K562 (cell line): ENCODE measurements around the gene ZDHHC5. TPM values are rescaled to one million over a fixed set of nuclear protein-coding genes. Genes with fewer than 3 reads are reported as not detected.
A peak's percentile ranks its signal among the peaks of the same experiment; 100 is the strongest.

Source experiments
- ARHGAP35 ChIP-seq: fragments of 450-650 bp; IDR thresholded peaks from 2 replicates; pipeline ENCODE4 v1.6.1; 2018; ENCODE audit not compliant: partially characterized antibody
- ARID2 ChIP-seq: fragments of 450-650 bp; IDR thresholded peaks from 2 replicates; pipeline ENCODE4 v1.6.1; 2017; ENCODE audit warnings: antibody characterized with exemption, mild to moderate bottlenecking
- ERF ChIP-seq: fragments of 450-650 bp; formaldehyde crosslinking; IDR thresholded peaks from 2 replicates; pipeline ENCODE4 v1.4.0; 2020; ENCODE audit warnings: mild to moderate bottlenecking, mixed read lengths
- GTF2B ChIP-seq: IDR thresholded peaks from 2 replicates; pipeline ENCODE4 v1.6.1; 2011; ENCODE audit not compliant: insufficient read length; ENCODE audit errors: extremely low read depth
- GTF2E2 ChIP-seq: fragments of 200-800 bp; sonication (Bioruptor generic); IDR thresholded peaks from 2 replicates; pipeline ENCODE4 v1.6.1; 2016; ENCODE audit warnings: missing genetic modification characterization, missing compliant biosample characterization
- LCOR ChIP-seq: sonication (generic); formaldehyde crosslinking; IDR thresholded peaks from 2 replicates; pipeline ENCODE4 v1.8.0; 2022; ENCODE audit warnings: mild to moderate bottlenecking, missing genetic modification reagents
- MEF2D ChIP-seq: conservative IDR thresholded peaks from 2 replicates; pipeline ENCODE4 v1.6.1; 2016; ENCODE audit warnings: low read depth, missing genetic modification characterization, missing compliant biosample characterization
- MEIS2 ChIP-seq: fragments of 450-650 bp; IDR thresholded peaks from 2 replicates; pipeline ENCODE4 v1.6.1; 2014; ENCODE audit warnings: mild to moderate bottlenecking; ENCODE audit not compliant: partially characterized antibody
- PML ChIP-seq: IDR thresholded peaks from 2 replicates; pipeline ENCODE4 v1.6.1; 2012; ENCODE audit warnings: low read length, inconsistent platforms
- RAD51 ChIP-seq: fragments of 450-650 bp; IDR thresholded peaks from 2 replicates; pipeline ENCODE4 v1.7.1; 2016; ENCODE audit warnings: low read depth, mild to moderate bottlenecking, borderline replicate concordance
- RFX7 ChIP-seq: fragments of 250-450 bp; sonication (Bioruptor Pico); IDR thresholded peaks from 2 replicates; pipeline ENCODE4 v1.5.1; 2021; ENCODE audit warnings: mild to moderate bottlenecking
- SAFB2 ChIP-seq: fragments of 200-400 bp; formaldehyde crosslinking; IDR thresholded peaks from 2 replicates; pipeline ENCODE4 v1.6.1; 2018; ENCODE audit warnings: borderline replicate concordance, low read length, low read depth, moderate library complexity; ENCODE audit not compliant: severe bottlenecking
- SIN3B ChIP-seq: fragments of 450-650 bp; IDR thresholded peaks from 2 replicates; pipeline ENCODE4 v1.6.1; 2017; ENCODE audit warnings: low read depth, mild to moderate bottlenecking, moderate library complexity
- YY1 ChIP-seq, 3 experiments: IDR thresholded peaks; 2 replicates each; pipeline ENCODE4 v1.6.1; 2011; ENCODE audit warnings: low read length in 2 of 3, mild to moderate bottlenecking in 2 of 3, moderate library complexity in 2 of 3, borderline replicate concordance in 1 of 3, control low read depth in 1 of 3, low read depth in 1 of 3; ENCODE audit not compliant: insufficient read depth in 3 of 3, insufficient replicate concordance in 2 of 3, control insufficient read depth in 1 of 3, insufficient read length in 1 of 3; ENCODE audit errors: extremely low read depth in 1 of 3
- ZBTB40 ChIP-seq, 2 experiments: fragments of 450-650 bp in 1 of 2; sonication (generic) in 1 of 2; formaldehyde crosslinking in 1 of 2; IDR thresholded peaks; 2 replicates each; pipeline versions ENCODE4 v1.7.1 to v1.9.0; 2016 to 2022; ENCODE audit warnings: inconsistent platforms in 1 of 2, mild to moderate bottlenecking in 1 of 2, missing genetic modification reagents in 1 of 2
- ZFP36 ChIP-seq: fragments of 150-350 bp; IDR thresholded peaks from 2 replicates; pipeline ENCODE4 v1.6.1; 2018; ENCODE audit warnings: low read length, low read depth; ENCODE audit not compliant: partially characterized antibody
- ZNF184 ChIP-seq: sonication (generic); formaldehyde crosslinking; IDR thresholded peaks from 2 replicates; pipeline ENCODE4 v1.5.0; 2020; ENCODE audit warnings: missing genetic modification reagents
- ZNF311 ChIP-seq: fragments of 250-450 bp; sonication (Bioruptor Pico); IDR thresholded peaks from 2 replicates; pipeline ENCODE4 v1.4.0; 2020; ENCODE audit warnings: mild to moderate bottlenecking, moderate library complexity
- polyA plus RNA-seq, 8 experiments: library from polyadenylated mRNA; depleted of rRNA in 4 of 8; stranded (reverse) in 5 of 8; unstranded in 3 of 8; fragments of >200 nt; fragmentation: Nextera tagmentation in 2 of 8; fragmentation: Illumina TruSeq in 1 of 8; extraction: Ambion mirVana in 2 of 8; extraction: Trizol in 1 of 8; gene quantifications; 2 replicates each; pipeline versions ENCODE4 v1.2.1 to v1.2.3, GENCODE V29; 2011 to 2014; ENCODE audit warnings: inconsistent platforms in 1 of 8, missing spikeins in 1 of 8
- total RNA-seq, 7 experiments: library from RNA; depleted of rRNA in 6 of 7; stranded (reverse); fragments of >200 nt in 6 of 7; fragmentation: Illumina TruSeq in 2 of 7; extraction: Trizol in 2 of 7; gene quantifications; 2 replicates each; pipeline versions ENCODE4 v1.2.1 to v1.2.3, GENCODE V29; 2011 to 2021; ENCODE audit warnings: low replicate concordance in 1 of 7

Gene ZDHHC5
- total and polyA plus RNA-seq, 9 of the 15 experiments (the other 6 are each of a cell fraction or from before 2014, with no cell fraction given), result 3.8 to 64.2 (median 35.9) TPM

DNA sequence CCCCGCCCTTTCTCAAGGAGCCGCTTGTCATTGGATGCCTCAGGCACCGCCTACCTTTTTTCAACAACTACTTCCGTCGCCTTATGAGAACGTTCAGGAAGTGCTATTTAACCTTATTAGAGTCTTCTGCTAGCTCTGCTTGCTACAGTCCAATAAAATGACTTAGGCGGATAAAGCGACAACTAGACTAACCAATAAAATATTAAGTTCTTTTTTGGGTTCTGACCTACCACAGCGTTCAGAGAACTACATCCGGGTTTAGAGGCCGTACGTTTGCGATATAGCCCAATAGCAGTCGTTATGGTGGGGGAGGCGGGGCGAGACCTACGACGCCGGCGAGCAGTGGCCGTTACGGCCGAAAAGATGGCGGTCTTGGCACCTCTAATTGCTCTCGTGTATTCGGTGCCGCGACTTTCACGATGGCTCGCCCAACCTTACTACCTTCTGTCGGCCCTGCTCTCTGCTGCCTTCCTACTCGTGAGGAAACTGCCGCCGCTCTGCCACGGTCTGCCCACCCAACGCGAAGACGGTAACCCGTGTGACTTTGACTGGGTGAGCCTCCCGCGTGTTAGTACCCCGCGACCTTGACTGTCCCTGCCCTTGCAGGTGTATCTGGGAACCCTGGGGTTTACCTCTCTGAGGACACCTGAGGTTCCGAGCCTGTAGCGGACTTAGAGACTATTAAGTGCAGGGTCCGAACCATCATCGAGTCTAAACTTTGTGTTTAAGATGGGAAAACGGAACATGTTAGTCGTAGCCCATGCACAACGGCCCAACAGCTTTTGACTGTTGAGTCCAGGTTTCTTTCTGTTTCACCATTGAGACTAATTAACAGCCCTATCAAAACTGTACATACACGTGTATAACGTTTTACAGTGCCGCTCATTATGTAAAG is 44.6 kb downstream of the ZDHHC5 start, which contains the start of gene TMX2 (continued):
- TF ChIP-seq ARHGAP35, result no peak
- TF ChIP-seq ZNF311 (CRISPR knock-in tag), result no peak
- no peak for TF ChIP-seq ZNF184
- TF ChIP-seq PML, result peak; percentile 61; the same call in 1 of the 2 replicates
- TF ChIP-seq ARID2, result no peak
- TF ChIP-seq ZFP36, result no peak
- TF ChIP-seq ZBTB40 (IDR thresholded peaks at IDR 0.05), result peak; percentile 98
- TF ChIP-seq ZBTB40 (CRISPR knock-in tag; IDR thresholded peaks at IDR 0.05), result no peak
- peak; percentile 77; the same call in 1 of the 2 replicates for TF ChIP-seq GTF2E2 (tag)
- TF ChIP-seq YY1 (IDR thresholded peaks at IDR 0.05; ENCODE audit: borderline replicate concordance in 1 of 3, control insufficient read depth in 1 of 3, extremely low read depth in 1 of 3, insufficient read depth in 3 of 3, insufficient read length in 1 of 3, insufficient replicate concordance in 2 of 3, low read depth in 1 of 3, low read length in 2 of 3), result peak; percentile 80 to 98 (median 95)
- TF ChIP-seq MEIS2, result no peak
- no peak for TF ChIP-seq RAD51
- TF ChIP-seq SIN3B, result peak; percentile 98
- TF ChIP-seq RFX7 (CRISPR knock-in tag), result no peak
- TF ChIP-seq ERF (CRISPR knock-in tag), result no peak
- no peak for TF ChIP-seq MEF2D (tag)
- no peak for TF ChIP-seq GTF2B
- no peak for TF ChIP-seq SAFB2
- TF ChIP-seq LCOR (CRISPR knock-in tag), result no peak
